ENCODE results near the gene SLC6A7. TPM values are rescaled to one million over a fixed set of nuclear protein-coding genes. Genes with fewer than 3 reads are reported as not detected.

Gene SLC6A7
- total RNA-seq, 1 experiment from 2014 or later = not detected

- H3K36me3 ChIP-seq (ENCODE audit: insufficient read depth, low read length, poor library complexity, severe bottlenecking) = no peaks in the 10 kb centered on the region
- ChIA-PET CTCF (no interaction called here), POLR2A (ENCODE audit: low non-redundant PET) (no interaction called here)
- no peak overlapping the region for H3K27ac ChIP-seq (ENCODE audit: low read depth, low read length, poor library complexity, severe bottlenecking)
- DNase-seq (ENCODE audit: low spot score) = no peak
- intact Hi-C loops (cut with micrococcal nuclease; ENCODE audit: unreplicated experiment) = no loop called here
- BruUV-seq (replicated peaks) = no TSS peak
- H3K4me3 ChIP-seq (ENCODE audit: low read depth, low read length, poor library complexity, severe bottlenecking) = no peak overlapping the region
- TF ChIP-seq CTCF (conservative IDR thresholded peaks at IDR 0.05; ENCODE audit: low read depth, low read length) (no peak), EZH2 (IDR thresholded peaks at IDR 0.05; ENCODE audit: borderline replicate concordance, low read depth, low read length, poor library complexity, severe bottlenecking) (no peak)
- no peaks in the 10 kb centered on the region for H3K4me1 ChIP-seq (ENCODE audit: insufficient read depth, low read length, poor library complexity, severe bottlenecking)
- no peaks in the 10 kb centered on the region for H3K9me3 ChIP-seq (ENCODE audit: low read depth, low read length, poor library complexity, severe bottlenecking)
- H3K27me3 ChIP-seq (replicated peaks; ENCODE audit: insufficient read depth, low read depth, low read length, poor library complexity) = no peaks in the 10 kb centered on the region
These were observed 19.3 kb downstream of the SLC6A7 start for GRCh38 chr5:150209099-150209635.

- no peak for TF ChIP-seq CTCF (conservative IDR thresholded peaks at IDR 0.05; ENCODE audit: low read depth, low read length)
- no peak for TF ChIP-seq EZH2 (IDR thresholded peaks at IDR 0.05; ENCODE audit: borderline replicate concordance, low read depth, low read length, poor library complexity, severe bottlenecking)
- no TSS peak for BruUV-seq (replicated peaks)
- no peaks in the 10 kb centered on the region for H3K9me3 ChIP-seq (ENCODE audit: low read depth, low read length, poor library complexity, severe bottlenecking)
- no peaks in the 10 kb centered on the region for H3K27me3 ChIP-seq (replicated peaks; ENCODE audit: insufficient read depth, low read depth, low read length, poor library complexity)
- H3K27ac ChIP-seq (ENCODE audit: low read depth, low read length, poor library complexity, severe bottlenecking) = no peak overlapping the region
- no peaks in the 10 kb centered on the region for H3K36me3 ChIP-seq (ENCODE audit: insufficient read depth, low read length, poor library complexity, severe bottlenecking)
- no peaks in the 10 kb centered on the region for H3K4me1 ChIP-seq (ENCODE audit: insufficient read depth, low read length, poor library complexity, severe bottlenecking)
- no peak for DNase-seq (ENCODE audit: low spot score)
- POLR2A ChIA-PET (ENCODE audit: low non-redundant PET) = no interaction called here
- CTCF ChIA-PET = no interaction called here
- no peak overlapping the region for H3K4me3 ChIP-seq (ENCODE audit: low read depth, low read length, poor library complexity, severe bottlenecking)
- intact Hi-C loops (cut with micrococcal nuclease; ENCODE audit: unreplicated experiment) = no loop called here
These were observed 20.8 kb downstream of the SLC6A7 start for GRCh38 chr5:150210644-150211043.

- no peaks in the 10 kb centered on the region for H3K27me3 ChIP-seq (replicated peaks; ENCODE audit: insufficient read depth, low read depth, low read length, poor library complexity)
- POLR2A ChIA-PET (ENCODE audit: low non-redundant PET) = no interaction called here
- intact Hi-C loops (cut with micrococcal nuclease; ENCODE audit: unreplicated experiment) = no loop called here
- no TSS peak for BruUV-seq (replicated peaks)
- no peak overlapping the region for H3K27ac ChIP-seq (ENCODE audit: low read depth, low read length, poor library complexity, severe bottlenecking)
- H3K4me3 ChIP-seq (ENCODE audit: low read depth, low read length, poor library complexity, severe bottlenecking) = no peak overlapping the region
- no peaks in the 10 kb centered on the region for H3K9me3 ChIP-seq (ENCODE audit: low read depth, low read length, poor library complexity, severe bottlenecking)
- CTCF ChIA-PET = no interaction called here
- H3K36me3 ChIP-seq (ENCODE audit: insufficient read depth, low read length, poor library complexity, severe bottlenecking) = no peaks in the 10 kb centered on the region
- DNase-seq (ENCODE audit: low spot score) = no peak
- H3K4me1 ChIP-seq (ENCODE audit: insufficient read depth, low read length, poor library complexity, severe bottlenecking) = no peaks in the 10 kb centered on the region
- TF ChIP-seq CTCF (conservative IDR thresholded peaks at IDR 0.05; ENCODE audit: low read depth, low read length) = no peak
- TF ChIP-seq EZH2 (IDR thresholded peaks at IDR 0.05; ENCODE audit: borderline replicate concordance, low read depth, low read length, poor library complexity, severe bottlenecking) = no peak
These were observed 21.5 kb downstream of the SLC6A7 start for GRCh38 chr5:150211156-150212030.
